HTR-8/SVneo (cell line): Measurements from ENCODE around the gene COL5A2.

Experiments used
- DNase-seq: peaks from one replicate; pipeline ENCODE4 v3.0.0; 2011; ENCODE audit warnings: low spot score, mixed read lengths; ENCODE audit not compliant: insufficient read length
- FAIRE-seq: peaks from 2 replicates; lab custom pipeline; 2011; peaks lifted over from hg19 to GRCh38; lab: Jason Lieb, UNC

COL5A2 gene

GRCh38 chr2:189181706-189182105, 2.1 kb upstream of the COL5A2 start:
- DNase-seq, result no peak
- no peak for FAIRE-seq

- FAIRE-seq, result peak; percentile 23
- DNase-seq, result peak; percentile 25
These were observed 613 bp downstream of the COL5A2 start for GRCh38 chr2:189178726-189179569.

- DNase-seq (no peak), FAIRE-seq (no peak)
These were observed 1.5 kb downstream of the COL5A2 start for GRCh38 chr2:189178054-189178453.

GRCh38 chr2:189177251-189177840, 2.2 kb downstream of the COL5A2 start:
- FAIRE-seq (no peak), DNase-seq (no peak)

GRCh38 chr2:189176516-189176915, 3.0 kb downstream of the COL5A2 start:
- DNase-seq (no peak), FAIRE-seq (no peak)

- peak; percentile 26 for FAIRE-seq
- no peak for DNase-seq
These were observed 3.6 kb downstream of the COL5A2 start for GRCh38 chr2:189175869-189176433.

- no peak for FAIRE-seq
These were observed 7.5 kb downstream of the COL5A2 start for GRCh38 chr2:189171956-189172609.

GRCh38 chr2:189168856-189169499, 10.6 kb downstream of the COL5A2 start:
- DNase-seq, result no peak

More at GRCh38 chr2:189171956-189172609, 7.5 kb downstream of the COL5A2 start:
- no peak for DNase-seq

GRCh38 chr2:189165656-189166380, 13.7 kb downstream of the COL5A2 start:
- FAIRE-seq (no peak), DNase-seq (no peak)

More at GRCh38 chr2:189168856-189169499, 10.6 kb downstream of the COL5A2 start:
- no peak for FAIRE-seq

GRCh38 chr2:189164746-189165145, 14.8 kb downstream of the COL5A2 start:
- DNase-seq, result peak; percentile 45
- peak; percentile 42 for FAIRE-seq

- FAIRE-seq (peak; percentile 63), DNase-seq (peak; percentile 45)
These were observed 15.7 kb downstream of the COL5A2 start for GRCh38 chr2:189163889-189164288.

GRCh38 chr2:189162566-189162965, 17.0 kb downstream of the COL5A2 start:
- DNase-seq, result no peak
- no peak for FAIRE-seq

- DNase-seq, result no peak
- FAIRE-seq, result no peak
These were observed 17.7 kb downstream of the COL5A2 start for GRCh38 chr2:189161894-189162293.

GRCh38 chr2:189159717-189160116, 19.8 kb downstream of the COL5A2 start:
- no peak for FAIRE-seq

GRCh38 chr2:189159273-189159672, 20.3 kb downstream of the COL5A2 start:
- no peak for FAIRE-seq

More at GRCh38 chr2:189159717-189160116, 19.8 kb downstream of the COL5A2 start:
- DNase-seq, result no peak

GRCh38 chr2:189157939-189158338, 21.6 kb downstream of the COL5A2 start:
- FAIRE-seq (no peak), DNase-seq (no peak)

More at GRCh38 chr2:189159273-189159672, 20.3 kb downstream of the COL5A2 start:
- DNase-seq, result no peak

GRCh38 chr2:189157456-189157855, 22.1 kb downstream of the COL5A2 start:
- no peak for FAIRE-seq
- no peak for DNase-seq

GRCh38 chr2:189155795-189156194, 23.8 kb downstream of the COL5A2 start:
- DNase-seq (no peak), FAIRE-seq (no peak)

GRCh38 chr2:189153619-189154018, 25.9 kb downstream of the COL5A2 start:
- DNase-seq (no peak), FAIRE-seq (no peak)
